Measurements from ENCODE around the gene KRTAP2-2.
"Not testable (repeated sequence)": the region's sequence is repeated elsewhere in the genome, so short reads cannot be mapped to it uniquely, and the experiment has no call there.

The KRTAP2-2 gene, protein sequence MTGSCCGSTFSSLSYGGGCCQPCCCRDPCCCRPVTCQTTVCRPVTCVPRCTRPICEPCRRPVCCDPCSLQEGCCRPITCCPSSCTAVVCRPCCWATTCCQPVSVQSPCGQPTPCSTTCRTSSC

DNA sequence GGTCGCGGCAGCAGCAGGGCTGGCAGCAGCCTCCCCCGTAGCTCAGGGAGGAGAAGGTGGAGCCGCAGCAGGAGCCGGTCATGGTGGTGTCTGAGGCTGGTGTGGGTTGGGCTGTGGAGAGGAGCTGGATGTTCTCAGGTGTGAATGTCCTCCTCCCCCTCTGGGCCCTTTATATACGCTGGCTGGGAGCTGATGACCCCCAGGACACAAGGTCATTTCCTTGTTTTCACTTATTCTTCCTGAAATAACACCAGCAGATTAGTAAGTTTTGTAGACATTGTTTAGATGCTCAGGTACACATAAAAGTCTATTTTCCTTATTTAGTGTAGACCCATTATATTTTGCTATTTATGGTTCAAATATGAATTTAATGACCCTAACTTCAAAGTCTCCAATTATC is at the start of gene KRTAP2-2:
TSS of gene KRTAP2-2 (minus strand) at position 101 of the 400 bp plus-strand sequence. CDS start at position 82, 19 bp downstream.
- DNase-seq (ENCODE audit: low read depth), result not testable (repeated sequence)

DNA sequence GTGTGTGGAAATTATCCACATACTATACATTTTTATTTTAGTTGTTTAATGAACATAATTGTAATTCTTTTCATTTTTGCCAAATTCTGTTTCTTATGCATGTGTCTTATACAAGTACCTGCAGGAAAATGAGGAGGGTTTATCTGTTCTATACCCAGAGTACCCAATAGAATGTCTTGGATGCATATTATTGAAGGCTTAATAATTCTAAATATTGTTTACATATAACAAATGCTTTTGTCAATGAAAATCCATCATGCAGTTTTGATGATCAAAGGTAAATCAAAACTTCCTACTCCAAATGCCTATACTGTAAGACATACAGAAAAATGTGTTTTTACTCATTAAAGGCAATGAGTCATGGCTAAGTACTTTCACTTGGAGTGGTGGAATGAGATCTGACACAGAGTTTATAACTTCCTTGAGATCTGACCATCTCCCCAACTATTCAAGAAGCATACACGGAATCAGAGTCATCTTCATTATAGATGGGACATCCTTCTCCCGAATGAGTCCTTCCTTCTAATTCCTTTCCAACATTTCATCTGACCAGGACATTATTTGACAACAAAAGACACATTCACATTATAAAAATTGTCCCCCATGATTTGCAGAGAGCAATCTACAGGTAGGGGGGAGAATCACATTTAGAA is 49.5 kb upstream of the KRTAP2-2 start:
- not testable (repeated sequence) for DNase-seq (ENCODE audit: low read depth)

DNA sequence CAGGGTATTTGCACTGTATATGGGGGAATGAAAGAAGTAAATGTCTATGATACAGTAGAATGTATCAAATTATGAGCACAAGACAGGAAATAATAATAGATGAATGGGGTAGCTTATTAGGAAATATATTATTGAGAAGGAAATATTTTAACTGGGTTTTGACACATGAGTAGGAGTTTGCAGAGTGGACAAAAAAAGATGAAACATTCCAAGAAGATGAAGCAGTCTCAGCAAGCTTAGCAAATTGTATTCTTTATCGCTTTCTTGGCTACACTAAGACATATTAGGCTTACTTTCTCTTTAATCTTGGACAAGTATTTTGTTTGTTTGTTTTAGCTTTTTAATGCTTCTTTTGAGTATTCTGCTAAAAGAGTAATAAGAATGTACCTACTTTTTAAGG is 48.9 kb upstream of the KRTAP2-2 start:
- no peak for DNase-seq (ENCODE audit: low read depth)

DNA sequence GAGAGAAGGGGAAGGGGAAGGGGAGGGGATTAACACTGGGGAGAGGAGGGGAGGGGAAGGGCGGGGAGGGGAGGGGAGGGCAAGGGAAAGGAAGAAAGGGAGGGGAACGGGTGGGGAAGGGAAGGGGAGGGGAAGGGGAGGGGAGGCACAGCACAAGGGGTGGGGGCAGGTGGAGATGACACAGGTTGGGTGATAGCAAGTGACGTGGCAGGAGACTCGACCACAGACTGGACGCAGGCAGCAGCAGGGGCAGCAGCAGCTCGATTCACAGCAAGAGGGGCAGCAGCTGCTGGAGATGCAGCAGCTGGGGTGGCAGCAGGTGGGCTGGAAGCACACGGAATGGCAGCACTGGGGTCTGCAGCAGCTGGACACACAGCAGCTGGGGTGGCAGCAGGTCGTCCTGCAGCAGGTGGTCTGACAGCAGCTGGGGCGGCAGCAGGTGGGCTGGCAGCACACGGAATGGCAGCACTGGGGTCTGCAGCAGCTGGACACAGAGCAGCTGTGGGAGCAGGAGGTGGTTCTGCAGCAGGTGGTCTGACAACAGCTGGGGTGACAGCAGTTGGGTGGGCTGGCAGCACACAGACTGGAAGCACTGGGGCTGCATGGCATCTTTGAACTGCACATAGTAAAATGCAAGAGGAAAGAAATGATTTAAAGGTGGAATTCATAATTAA is 46.7 kb upstream of the KRTAP2-2 start, which contains the start of gene KRTAP4-16:
TSS of gene KRTAP4-16 (minus strand) at position 624 of the 674 bp plus-strand sequence. CDS start at position 624, 0 bp downstream.
- no peak for DNase-seq (ENCODE audit: low read depth)

DNA sequence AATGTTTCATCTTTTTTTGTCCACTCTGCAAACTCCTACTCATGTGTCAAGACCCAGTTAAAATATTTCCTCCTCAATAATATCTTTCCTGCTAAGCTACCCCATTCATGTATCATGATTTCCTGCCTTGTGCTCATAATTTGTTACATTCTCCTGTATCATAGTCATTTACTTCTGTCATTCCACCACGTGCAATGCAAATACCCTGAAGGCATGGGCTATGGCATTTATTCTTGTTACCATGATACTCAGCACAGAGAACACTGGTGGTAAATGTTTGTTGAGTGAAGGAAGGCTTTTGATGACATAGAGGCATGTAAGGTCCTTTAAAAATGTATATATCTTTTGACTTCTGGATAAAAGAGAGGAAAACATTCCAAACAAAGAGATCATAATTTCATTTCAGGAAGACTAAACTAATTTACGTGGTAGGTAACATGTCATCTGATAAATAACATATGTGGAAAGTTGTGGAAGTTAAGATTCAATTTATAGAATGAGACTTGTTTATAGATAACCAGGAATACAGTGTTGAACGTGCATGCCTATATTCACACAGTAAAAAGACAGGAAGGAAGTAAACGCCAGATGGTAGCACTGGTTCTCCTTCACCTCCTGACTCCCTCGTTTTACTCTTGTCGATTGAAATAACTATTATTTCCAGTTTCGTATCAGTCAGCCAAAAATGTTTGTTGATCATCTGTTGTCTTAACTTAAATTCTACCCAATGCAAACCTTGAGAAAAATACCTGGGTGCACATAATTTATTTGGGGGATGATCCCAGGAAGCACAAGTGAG is 44.9 kb upstream of the KRTAP2-2 start:
- not testable (repeated sequence) for DNase-seq (ENCODE audit: low read depth)

DNA sequence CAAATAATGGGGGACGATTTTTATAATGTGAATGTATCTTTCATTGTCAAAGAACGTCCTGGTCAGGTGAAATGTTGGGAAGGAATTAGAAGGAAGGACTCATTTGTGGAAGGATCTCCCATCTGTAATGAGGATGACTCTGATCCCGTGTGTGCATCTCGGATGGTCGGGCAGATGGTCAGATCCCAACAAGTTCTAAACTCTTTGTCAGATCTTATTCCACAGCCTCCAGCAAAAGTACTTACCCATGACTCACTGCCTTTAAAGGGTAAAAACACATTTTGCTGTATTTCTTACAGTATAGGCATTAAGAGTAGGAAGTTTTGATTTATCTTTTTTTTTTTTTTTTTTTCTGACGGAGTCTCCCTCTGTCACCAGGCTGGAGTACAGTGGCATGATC is 43.5 kb upstream of the KRTAP2-2 start:
- DNase-seq (ENCODE audit: low read depth), result no peak

DNA sequence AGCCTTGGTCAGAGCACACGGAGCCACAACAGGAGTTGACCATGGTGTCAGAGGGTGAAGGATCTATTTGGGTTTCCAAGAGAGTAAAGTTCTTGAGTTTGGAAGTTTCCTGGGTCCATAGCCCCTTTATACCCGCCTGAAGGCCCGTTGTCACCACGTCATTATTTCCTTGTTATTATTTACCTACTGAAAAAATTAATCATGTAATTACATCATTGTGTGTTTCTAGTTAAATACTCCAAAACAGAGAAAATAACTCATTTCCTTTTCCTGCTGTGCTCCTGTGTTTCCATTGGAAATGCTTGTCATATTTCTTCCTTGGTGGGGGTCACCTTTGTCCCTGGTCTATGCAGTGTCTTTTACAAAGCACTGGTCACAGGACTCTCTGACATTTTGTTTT is 43.0 kb upstream of the KRTAP2-2 start, which contains the start of gene KRTAP4-8:
TSS of gene KRTAP4-8 (minus strand) at position 101 of the 400 bp plus-strand sequence. CDS start at position 43, 58 bp downstream.
- no peak for DNase-seq (ENCODE audit: low read depth)

DNA sequence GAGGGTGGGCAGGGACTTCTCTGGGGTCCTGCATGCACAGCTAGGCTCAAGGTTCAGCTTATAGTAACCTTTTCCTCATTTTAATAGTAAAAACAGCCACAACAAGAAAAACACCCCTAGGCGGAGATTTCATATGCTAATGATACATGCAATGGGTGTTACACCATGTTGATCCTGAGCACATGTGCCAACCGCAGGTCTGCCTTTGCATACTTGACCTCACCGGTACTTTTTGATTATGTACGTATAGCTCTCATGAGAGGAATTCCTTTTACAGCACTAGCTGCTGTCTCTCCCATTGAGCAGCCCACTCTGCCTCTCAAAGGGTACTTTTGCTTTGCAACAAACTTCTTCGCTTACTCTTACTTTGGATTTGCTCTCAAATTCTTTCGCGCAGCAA is 41.0 kb upstream of the KRTAP2-2 start:
- no peak for DNase-seq (ENCODE audit: low read depth)

DNA sequence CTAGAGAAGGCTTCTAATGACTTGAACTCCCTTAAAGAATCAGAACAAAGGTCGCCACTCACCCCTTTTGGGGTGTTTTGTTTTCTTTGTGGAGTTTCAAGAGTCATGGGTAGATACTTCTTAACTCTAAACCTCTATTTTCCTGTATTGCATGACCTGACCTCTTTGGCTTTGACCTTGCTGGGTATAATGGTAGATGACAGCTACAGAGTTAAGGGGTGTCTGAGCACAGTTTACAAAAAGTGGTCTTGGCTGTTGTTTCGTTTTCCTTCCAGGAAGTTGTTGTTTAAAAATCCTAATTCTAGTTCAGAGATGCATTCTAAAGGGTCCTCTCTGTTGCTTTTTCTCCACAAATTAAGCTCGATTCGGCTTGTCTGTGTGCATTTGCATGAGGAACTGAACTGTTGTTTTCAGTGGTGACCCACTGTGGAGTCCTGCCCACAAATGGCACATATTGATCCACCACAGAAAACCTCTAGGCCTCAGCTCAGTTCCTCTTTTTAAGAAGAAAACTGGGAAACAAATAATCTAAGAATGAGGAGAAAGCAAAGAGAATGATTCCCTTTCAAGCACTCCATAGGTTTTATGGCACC is 33.8 kb upstream of the KRTAP2-2 start:
- DNase-seq (ENCODE audit: low read depth), result not testable (repeated sequence)

DNA sequence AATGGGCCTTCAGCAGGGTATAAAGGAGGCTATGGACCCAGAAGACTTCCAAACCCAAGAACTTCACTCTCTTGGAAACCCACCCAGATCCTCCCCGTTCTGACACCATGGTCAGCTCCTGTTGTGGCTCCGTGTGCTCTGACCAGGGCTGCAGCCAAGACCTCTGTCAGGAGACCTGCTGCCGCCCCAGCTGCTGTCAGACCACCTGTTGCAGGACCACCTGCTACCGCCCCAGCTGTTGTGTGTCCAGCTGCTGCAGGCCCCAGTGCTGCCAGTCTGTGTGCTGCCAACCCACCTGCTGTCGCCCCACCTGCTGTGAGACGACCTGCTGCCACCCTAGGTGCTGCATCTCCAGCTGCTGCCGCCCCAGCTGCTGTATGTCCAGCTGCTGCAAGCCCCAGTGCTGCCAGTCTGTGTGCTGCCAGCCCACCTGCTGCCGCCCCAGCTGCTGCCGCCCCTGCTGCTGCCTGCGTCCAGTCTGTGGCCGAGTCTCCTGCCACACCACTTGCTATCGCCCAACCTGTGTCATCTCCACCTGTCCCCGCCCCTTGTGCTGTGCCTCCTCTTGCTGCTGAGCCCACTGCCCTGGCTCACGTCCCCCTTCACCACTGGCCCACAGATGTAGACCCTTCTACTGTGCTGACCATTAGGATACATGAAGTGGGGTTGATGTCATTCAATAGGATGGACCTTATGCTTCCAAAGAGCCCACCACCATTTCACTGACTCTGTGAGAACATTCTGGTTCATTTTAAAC is 29.2 kb upstream of the KRTAP2-2 start, which contains the start of gene KRTAP4-7:
TSS of gene KRTAP4-7 (plus strand) at position 51 of the 757 bp plus-strand sequence. CDS start at position 108, 57 bp downstream.
- DNase-seq (ENCODE audit: low read depth), result not testable (repeated sequence)

DNA sequence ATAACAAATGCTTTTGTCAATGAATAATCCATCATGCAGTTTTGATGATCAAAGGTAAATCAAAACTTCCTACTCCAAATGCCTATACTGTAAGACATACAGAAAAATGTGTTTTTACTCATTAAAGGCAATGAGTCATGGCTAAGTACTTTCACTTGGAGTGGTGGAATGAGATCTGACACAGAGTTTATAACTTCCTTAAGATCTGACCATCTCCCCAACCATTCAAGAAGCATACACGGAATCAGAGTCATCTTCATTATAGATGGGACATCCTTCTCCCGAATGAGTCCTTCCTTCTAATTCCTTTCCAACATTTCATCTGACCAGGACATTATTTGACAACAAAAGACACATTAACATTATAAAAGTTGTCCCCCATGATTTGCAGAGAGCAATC is 28.4 kb upstream of the KRTAP2-2 start:
- DNase-seq (ENCODE audit: low read depth), result not testable (repeated sequence)

DNA sequence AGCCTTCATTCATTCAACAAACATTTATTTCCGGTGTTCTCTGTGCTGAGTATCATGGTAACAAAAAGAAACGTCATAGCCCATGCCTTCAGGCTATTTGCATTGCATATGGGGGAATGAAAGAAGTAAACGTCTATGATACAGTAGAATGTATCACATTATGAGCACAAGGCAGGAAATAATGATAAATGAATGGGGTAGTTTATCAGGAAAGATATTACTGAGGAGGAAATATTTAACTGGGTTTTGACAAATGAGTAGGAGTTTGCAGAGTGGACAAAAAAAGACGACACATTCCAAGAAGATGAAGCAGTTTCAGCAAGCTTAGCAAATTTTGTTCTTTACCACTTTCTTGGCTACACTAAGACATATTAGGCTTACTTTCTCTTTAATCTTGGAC is 27.6 kb upstream of the KRTAP2-2 start:
- no peak for DNase-seq (ENCODE audit: low read depth)

DNA sequence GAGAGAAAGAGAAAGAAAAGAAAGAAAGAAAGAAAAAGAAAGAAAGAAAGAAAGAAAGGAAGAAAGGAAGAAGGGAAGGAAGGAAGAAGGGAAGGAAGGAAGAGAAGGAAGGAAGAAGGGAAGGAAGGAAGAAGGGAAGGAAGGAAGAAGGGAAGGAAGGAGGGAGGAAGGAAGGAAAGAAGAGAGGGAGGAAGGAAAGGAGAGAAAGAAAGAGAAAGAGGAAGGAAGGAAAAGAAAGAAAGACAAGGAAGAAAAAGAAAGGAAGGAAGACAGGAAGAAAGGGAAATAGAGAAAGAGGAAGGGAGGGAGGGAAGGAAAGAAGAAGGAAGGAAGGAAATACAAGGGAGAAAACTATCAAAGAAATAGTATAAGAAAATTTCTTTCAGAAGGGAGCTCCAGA is 21.8 kb upstream of the KRTAP2-2 start:
- DNase-seq (ENCODE audit: low read depth), result no peak

DNA sequence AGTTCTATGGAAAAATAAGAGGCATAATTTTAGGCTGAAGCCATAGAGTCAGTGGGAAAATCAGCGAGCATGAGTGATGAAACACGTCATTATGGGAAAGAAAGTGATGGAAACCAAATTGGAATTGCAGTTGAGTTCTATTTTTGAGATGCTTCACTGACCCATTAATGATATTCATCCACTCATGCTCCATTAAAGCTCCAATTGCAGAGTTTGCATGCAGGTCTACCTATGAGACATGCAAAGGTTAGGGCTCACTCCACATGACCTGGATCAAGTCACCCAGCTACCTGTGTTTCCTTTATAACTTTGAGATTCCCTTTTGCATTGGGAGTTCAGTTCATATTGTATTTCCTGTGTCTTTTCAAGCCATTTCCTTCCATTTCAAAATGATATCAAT is 18.6 kb upstream of the KRTAP2-2 start:
- DNase-seq (ENCODE audit: low read depth), result no peak

DNA sequence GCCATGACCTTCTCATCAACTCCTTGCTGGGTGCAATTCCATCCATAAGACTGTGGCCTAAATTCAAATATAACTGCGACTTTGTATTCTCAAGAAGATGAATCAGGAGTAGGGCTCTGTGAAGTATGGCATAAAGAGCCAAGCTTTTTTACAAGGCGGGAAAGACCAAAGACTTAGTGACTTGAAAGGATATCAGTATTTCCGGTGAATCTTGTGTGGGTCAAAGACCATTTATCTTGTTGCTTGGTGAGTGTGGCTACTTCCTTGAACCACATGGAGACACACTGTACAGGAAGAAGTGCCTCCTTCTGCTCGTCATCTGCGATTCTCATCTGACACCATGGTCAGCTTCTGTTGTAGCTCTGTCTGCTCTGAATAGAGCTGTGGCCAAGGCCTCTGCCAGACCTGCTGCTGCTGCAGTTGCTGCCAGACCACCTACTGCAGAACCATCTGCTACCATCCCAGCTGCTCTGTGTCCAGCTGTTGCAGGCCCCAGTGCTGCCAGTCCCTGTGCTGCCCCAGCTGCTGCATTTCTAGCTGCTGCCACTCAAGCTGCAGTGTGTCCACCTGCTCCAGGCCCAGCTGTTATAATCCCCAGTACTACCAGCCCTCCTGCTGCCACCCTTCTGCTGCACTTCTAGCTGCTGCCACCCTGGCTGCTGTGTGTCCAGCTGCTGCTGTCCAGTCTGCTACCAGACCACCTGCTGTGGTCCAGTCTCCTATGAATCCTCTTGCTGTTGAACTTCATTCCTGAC is 16.8 kb upstream of the KRTAP2-2 start:
- no peak for DNase-seq (ENCODE audit: low read depth)

DNA sequence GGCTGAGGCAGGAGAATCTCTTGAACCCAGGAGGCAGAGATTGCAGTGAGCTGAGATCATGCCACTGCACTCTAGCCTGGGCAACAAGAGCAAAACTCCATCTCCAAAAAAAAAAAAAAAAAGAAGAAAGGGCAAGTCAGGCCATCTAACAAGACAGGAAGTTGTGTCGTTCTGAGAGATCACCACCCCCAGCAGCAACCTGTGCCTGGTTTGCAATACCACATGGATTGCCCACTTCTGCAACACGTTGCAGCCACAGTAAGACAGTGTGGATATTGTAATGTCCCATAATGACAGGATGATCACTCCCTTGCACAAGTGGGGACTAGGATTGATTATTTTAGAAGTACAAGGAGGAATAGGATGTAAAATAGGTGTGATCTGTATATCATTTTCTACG is 14.0 kb upstream of the KRTAP2-2 start:
- DNase-seq (ENCODE audit: low read depth), result no peak

DNA sequence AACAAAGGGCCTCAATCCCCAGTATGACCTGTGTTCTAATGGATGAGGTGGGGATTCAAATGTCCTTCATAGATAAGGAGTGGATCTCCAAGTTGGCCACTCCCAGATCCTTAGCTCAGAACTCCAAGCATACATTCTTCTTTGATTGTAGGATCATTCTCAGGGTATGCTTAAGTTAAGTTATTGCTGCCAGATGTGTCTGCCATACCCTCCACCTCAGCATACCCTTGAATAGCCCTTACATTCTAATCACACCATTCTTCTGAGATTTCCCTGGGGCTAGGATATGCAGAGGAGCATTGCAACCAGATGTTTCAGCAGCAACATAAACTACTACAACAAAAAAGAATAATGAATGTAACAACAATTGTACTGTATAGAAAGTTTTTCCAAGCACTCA is 12.3 kb upstream of the KRTAP2-2 start:
- no peak for DNase-seq (ENCODE audit: low read depth)

DNA sequence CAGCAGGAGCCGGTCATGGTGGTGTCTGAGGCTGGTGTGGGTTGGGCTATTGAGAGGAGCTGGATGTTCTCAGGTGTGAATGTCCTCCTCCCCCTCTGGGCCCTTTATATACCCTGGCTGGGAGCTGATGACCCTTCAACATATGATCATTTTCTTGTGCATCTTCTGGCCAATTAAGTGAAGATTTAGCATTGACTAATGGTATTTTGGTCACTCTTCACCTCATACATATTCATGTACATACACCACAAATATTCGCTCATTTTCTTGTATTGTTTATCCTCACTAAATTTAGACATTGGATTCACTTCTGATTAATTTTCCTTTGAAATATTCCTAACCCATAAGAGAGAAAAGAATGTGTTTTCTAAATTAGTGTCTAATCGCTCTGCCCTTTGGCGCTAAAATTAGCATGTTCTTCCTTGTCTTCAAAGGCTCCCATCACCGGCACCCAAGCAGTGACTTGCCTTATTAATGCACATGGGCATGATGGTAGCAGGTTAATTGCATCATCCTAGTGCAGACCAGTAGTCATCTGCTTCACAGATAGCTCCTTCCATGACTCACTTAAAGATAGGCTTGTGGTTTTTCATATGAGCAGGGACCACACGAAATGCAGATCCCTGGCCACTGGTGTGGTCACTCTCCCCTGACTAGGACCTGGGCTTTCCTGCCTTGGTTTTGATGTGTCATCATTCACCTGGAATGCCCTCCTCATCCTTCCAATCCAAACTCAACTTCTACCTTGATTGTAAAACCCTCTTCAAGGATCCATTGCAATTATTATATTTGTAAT is 11.0 kb upstream of the KRTAP2-2 start, which contains the start of gene KRTAP2-4:
TSS of gene KRTAP2-4 (minus strand) at position 51 of the 796 bp plus-strand sequence. CDS start at position 17, 34 bp downstream.
- no peak for DNase-seq (ENCODE audit: low read depth)

DNA sequence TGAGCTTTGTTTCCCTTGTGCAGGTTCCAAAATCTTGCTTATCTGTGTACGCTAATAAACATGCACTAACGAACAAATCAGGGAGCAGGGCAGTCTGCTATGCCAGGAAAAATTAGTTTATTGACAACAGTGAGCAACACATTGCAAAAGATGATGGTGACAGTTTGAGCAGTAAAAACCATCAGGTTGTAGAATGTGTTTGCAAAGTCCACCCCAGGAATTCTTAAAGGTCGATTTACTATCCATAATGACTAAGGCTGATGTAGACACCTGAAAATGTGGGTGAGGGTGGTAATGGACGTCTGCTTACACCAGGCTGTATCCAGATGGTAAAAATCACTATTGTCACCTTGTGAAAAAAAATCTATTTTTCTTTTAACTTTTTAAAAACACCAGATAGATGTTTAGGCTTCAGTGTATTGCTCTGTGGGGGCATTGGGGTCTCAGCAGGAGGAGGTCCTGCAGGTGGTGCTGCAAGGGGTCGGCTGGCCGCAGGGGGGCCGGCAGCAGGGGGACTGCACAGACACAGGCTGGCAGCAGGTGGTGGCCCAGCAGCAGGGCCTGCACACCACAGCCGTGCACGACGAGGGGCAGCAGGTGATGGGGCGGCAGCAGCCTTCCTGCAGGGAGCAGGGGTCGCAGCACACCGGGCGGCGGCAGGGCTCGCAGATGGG is 10.1 kb upstream of the KRTAP2-2 start:
- DNase-seq (ENCODE audit: low read depth), result not testable (repeated sequence)

Measured in stimulated activated CD8-positive, alpha-beta memory T cell treated with anti-CD3 and anti-CD28 coated beads, Interleukin-12 subunit alpha, Interleukin-12 subunit beta, amount 100 ng/mL, for 1 hour (primary cell).